Measurements from ENCODE around the gene LCK. TPM values are rescaled to one million over a fixed set of nuclear protein-coding genes. Genes with fewer than 3 reads are reported as not detected.

The LCK gene
- total and polyA plus RNA-seq, 2 of the 8 experiments (the other 6 are each of a cell fraction or from before 2014, with no cell fraction given), result 75.3 to 122 TPM

DNA sequence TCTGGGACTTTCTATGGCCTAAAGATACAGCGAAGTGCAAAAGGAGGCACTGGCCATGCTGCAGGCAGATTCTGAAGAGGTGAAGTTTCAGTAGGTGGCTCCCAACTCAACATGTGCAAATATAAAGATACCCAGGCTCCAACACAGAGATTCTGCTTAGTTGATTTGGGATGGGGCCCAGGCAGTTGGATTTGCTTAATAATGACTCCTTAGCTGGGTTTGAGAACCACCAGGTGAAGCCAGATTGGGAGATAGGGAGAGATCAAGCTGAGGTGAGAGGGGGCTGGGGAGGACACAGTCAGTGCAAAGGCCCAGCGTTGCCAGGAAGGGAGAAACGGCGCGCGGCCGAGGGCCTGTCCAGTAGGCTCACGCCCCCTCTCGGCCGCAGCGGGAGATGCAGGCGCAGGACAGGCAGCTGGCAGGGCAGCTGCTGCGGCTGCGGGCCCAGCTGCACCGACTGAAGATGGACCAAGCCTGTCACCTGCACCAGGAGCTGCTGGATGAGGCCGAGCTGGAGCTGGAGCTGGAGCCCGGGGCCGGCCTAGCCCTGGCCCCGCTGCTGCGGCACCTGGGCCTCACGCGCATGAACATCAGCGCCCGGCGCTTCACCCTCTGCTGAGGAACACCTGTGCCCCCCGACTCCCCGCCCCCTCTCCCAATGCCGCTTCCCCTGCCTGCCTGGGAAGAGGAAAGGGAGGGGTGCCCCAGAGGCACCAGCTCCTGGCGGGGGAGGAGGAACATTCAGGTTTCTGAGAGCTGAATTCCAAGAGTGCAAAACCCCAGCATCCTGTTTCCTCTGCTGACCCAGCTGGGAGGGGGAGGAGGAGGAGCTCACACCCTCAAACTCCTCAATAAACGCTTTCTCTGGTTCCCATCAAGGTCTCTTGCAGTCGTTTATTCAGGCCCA is 2.8 kb upstream of the LCK start (continued):
- TF ChIP-seq EZH2 (IDR thresholded peaks at IDR 0.05; ENCODE audit: low read depth, low read length, severe bottlenecking), result no peak
- TF ChIP-seq CEBPB (IDR thresholded peaks at IDR 0.05; ENCODE audit: low read depth, low read length), result no peak; the same call in 1 of the 2 replicates
- TF ChIP-seq KDM1A (IDR thresholded peaks at IDR 0.05; ENCODE audit: borderline replicate concordance, low read length), result peak; percentile 97
- peak; percentile 60; the same call in 1 of the 2 replicates for TF ChIP-seq TEAD4 (IDR thresholded peaks at IDR 0.05; ENCODE audit: low read depth, low read length)
- no peak for TF ChIP-seq NRF1 (IDR thresholded peaks at IDR 0.05; ENCODE audit: low read depth, low read length)
- TF ChIP-seq RAD21 (IDR thresholded peaks at IDR 0.05 in 1 of 2, conservative IDR thresholded peaks at IDR 0.05 in 1 of 2; ENCODE audit: low read depth in 2 of 2, low read length in 2 of 2), result peak; percentile 64 to 71
- TF ChIP-seq SAP30 (IDR thresholded peaks at IDR 0.05; ENCODE audit: insufficient read depth, insufficient replicate concordance, low read length), result no peak
- peak; percentile 80 for TF ChIP-seq ASH2L (IDR thresholded peaks at IDR 0.05; ENCODE audit: low read length)
- TF ChIP-seq SIRT6 (IDR thresholded peaks at IDR 0.05; ENCODE audit: low read length), result no peak
- peak; percentile 49; the same call in 1 of the 2 replicates for TF ChIP-seq GTF2F1 (IDR thresholded peaks at IDR 0.05; ENCODE audit: borderline replicate concordance, low read depth, low read length)
- no peak for TF ChIP-seq CHD1 (IDR thresholded peaks at IDR 0.05; ENCODE audit: low read depth, low read length)
- no peak for TF ChIP-seq SIX5 (IDR thresholded peaks at IDR 0.05; ENCODE audit: low read depth, low read length)
- TF ChIP-seq NANOG (IDR thresholded peaks at IDR 0.05; ENCODE audit: insufficient read depth, low read depth, low read length, poor library complexity, severe bottlenecking), result peak; percentile 37
- TF ChIP-seq KDM5A (IDR thresholded peaks at IDR 0.05; ENCODE audit: low read length), result no peak
- TF ChIP-seq CBX8 (IDR thresholded peaks at IDR 0.05; ENCODE audit: borderline replicate concordance, low read depth, low read length), result no peak
- TF ChIP-seq CBX5 (IDR thresholded peaks at IDR 0.05; ENCODE audit: low read depth, low read length), result no peak
- no peak for TF ChIP-seq BACH1 (IDR thresholded peaks at IDR 0.05; ENCODE audit: low read length)
- peak; percentile 63 for TF ChIP-seq CTBP2 (IDR thresholded peaks at IDR 0.05; ENCODE audit: borderline replicate concordance, insufficient read depth, insufficient read length, low read length)
- TF ChIP-seq, protein P1, sequence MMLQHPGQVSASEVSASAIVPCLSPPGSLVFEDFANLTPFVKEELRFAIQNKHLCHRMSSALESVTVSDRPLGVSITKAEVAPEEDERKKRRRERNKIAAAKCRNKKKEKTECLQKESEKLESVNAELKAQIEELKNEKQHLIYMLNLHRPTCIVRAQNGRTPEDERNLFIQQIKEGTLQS (IDR thresholded peaks at IDR 0.05; ENCODE audit: insufficient read depth, low read depth, low read length), result no peak
- 0 out of 2 replicates have a peak, but pooled peaks have one; percentile 47 for TF ChIP-seq RBBP5 (IDR thresholded peaks at IDR 0.05; ENCODE audit: borderline replicate concordance, low read depth, low read length)
- 0 out of 2 replicates have a peak, but pooled peaks have one; percentile 47 for TF ChIP-seq JUND (IDR thresholded peaks at IDR 0.05; ENCODE audit: low read length)
- TF ChIP-seq POLR2AphosphoS5 (IDR thresholded peaks at IDR 0.05; ENCODE audit: low read depth, low read length), result peak; percentile 21; the same call in 1 of the 2 replicates
- no peak for TF ChIP-seq RFX5 (IDR thresholded peaks at IDR 0.05; ENCODE audit: borderline replicate concordance, low read depth, low read length)
